ENCODE measurements around the gene UFD1.

Gene UFD1

DNA sequence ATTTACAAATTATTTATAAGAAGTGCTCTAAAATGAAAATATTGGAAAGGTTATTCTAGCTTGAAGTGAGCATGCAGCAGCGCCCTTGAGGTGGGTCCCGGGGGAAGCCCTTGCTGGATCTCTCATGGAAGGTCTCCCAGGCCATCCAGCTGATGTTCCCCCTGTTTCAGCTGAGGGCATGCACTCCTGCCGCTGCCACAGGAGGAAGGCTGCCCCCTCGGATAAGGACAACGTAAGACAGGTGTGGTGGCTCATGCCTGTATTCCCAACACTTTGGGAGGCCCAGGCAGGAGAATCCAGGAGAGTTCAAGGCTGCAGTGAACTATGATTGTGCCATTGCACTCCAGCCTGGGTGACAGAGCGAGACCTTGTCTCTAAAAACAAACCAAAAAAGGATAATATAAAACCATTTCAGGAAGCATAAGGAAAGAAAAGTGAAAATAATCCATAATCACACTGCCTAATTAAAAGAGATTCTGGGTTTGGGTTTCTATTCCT lies 15.7 kb upstream of the UFD1 start:
- no peak for DNase-seq

DNA sequence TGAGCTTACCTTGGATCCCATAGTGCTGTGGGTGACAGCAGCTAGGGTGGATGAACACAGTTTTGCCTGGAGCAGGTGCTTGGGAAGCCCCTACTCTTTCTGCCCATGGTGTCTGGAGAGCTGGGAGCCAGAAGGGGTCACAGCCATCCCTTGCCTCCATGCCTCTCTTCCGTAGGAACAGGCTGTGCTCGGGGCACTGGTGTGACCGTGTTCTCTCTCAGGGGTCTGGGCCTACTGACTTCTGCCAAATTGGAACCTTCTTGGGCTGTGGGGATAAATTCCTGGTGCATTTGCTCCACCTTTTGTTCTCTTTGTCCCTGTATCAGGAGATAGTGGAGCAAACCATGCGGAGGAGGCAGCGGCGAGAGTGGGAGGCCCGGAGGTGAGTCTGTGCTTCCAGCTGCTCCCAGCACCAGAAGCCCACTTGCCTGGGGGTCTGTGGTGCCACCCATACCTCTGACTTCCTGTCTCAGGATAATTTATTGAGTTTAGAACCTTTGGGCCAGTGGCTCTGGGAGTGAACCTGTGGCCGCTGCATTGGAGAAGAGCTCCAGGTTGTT lies 15.1 kb upstream of the UFD1 start:
- no peak for DNase-seq

- no peak for DNase-seq
These were observed 13.6 kb upstream of the UFD1 start for GRCh38 chr22:19492504-19493174.

DNA sequence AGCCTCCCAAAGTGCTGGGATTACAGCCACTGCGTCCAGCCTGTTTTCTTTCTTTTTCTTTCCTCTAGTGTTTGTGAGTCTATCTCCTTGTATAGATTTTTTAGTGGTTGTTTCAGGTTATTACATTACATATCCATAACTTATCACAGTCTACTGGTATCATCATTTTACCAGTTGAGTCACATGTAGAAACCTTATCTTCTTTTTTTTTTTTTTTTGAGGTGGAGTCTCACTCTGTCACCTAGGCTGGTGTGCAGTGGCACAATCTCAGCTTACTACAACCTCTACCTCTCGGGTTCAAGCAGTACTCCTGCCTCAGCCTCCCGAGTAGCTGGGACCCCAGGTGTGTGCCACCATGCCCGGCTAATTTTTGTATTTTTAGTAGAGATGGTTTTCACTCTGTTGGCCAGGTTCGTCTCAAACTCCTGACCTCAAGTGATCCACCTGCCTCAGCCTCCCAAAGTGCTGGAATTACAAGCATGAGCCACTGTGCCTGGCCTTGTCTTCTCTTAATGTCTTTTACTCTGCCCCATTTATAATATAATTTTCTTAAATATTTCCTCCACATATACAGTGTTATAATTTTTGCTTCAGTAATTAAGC lies 11.7 kb upstream of the UFD1 start:
- DNase-seq = no peak

- DNase-seq = no peak
These were observed 10.2 kb upstream of the UFD1 start for GRCh38 chr22:19488884-19489843.

DNA sequence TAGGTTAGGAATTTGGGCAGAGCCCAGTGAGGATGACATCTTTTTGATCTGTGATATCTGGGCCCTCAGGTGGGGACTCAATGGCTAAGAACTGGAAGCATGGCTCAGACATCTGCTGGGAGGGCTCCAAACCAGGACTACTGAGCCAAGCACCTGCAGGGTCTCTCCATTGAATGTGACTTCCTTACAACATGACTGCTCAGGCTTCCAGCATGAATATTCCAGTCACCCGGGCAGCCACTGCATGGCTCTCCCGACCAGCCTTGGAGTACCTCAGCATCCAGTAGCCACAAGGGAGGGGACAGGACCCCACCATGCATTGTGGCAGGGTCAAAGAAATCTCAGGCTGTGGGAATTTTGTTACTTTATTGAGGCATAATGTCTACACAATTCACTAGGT lies 9.3 kb upstream of the UFD1 start:
- no peak for DNase-seq

GRCh38 chr22:19483481-19484244 lies 4.7 kb upstream of the UFD1 start:
- no peak for DNase-seq

GRCh38 chr22:19482297-19482696 lies 3.3 kb upstream of the UFD1 start:
- no peak for DNase-seq

DNA sequence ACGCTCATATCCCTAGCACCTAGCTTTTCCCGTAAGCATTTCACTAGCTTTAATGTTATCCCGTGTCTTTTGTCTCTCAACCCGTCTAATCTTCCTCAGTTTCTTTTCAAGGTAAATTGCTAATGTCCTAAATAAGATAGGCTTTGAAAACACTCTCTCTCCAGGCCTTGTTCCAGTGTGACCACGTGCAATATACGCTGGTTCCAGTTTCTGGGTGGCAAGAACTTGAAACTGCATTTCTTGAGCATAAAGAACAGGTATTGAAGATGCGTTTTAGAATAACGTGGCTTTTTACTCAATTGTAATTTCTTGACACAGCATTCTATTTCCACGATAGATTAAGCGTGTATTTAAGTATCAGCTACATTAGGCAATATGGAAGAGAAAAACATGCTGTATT lies 1.8 kb upstream of the UFD1 start:
- DNase-seq = no peak

DNA sequence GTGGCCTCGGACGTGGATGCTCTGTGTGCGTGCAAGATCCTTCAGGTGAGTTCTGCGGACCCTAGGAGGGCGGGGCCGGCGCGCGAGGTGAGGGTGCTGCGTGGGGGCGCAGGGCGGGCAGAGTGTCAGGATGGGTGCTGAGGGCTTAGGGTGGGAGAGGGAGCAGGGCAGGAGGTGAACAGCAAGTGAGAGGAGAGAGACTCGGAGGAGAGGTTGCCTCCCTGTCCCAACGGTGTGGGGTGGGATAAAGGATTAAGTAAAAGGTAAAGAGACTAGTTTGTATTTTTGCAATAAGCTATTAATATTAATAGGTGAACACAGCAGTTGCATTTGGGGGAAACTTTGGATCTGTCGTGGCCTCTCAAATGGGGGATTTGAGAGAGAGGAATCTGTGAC lies 1.2 kb upstream of the UFD1 start:
- DNase-seq = peak; percentile 18

DNA sequence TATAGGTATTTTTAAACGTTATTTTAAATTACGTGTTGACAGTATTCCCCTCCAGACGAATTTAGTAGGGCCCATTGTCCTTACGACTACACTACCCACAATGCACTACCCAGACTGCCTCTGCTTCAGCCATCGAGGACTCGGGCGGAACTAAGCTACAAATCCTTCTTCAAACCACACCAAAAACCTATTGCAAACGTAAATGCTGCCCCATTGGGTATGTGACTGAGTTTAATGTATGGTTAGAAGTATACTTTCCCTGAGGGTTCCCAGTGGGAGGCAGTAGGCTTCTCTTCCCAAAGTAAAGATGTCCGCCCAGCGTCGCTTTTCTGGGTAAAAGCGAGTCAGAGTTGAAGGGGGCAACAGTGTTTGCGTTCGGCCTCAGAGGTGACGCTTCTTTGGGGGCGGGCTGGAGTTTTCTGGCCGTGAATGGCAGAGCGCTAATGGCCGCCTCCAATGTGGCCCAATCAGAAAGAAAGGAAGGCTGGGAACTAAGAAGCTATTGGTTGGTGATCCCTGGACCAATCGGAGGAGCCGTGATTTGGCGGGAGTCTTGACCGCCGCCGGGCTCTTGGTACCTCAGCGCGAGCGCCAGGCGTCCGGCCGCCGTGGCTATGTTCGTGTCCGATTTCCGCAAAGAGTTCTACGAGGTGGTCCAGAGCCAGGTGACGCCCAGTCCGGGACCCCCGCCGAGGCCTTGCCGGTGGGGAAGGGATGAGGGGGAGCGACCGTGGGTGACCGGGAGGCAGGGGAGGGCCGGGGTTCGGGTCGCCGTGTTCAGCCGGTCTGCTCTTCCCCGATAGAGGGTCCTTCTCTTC lies 571 bp upstream of the UFD1 start, which contains the start of gene CDC45:
Gene CDC45, plus strand, starts transcription at position 566 of the 818 bp plus-strand sequence. Its CDS starts 49 bp downstream, at position 615.
- DNase-seq = peak; percentile 95

GRCh38 chr22:19478045-19478900 lies 720 bp downstream of the UFD1 start:
- DNase-seq = peak; percentile 21

- DNase-seq = no peak
These were observed 1.5 kb downstream of the UFD1 start for GRCh38 chr22:19477321-19478044.

GRCh38 chr22:19476023-19476422 lies 3.0 kb downstream of the UFD1 start:
- no peak for DNase-seq

DNA sequence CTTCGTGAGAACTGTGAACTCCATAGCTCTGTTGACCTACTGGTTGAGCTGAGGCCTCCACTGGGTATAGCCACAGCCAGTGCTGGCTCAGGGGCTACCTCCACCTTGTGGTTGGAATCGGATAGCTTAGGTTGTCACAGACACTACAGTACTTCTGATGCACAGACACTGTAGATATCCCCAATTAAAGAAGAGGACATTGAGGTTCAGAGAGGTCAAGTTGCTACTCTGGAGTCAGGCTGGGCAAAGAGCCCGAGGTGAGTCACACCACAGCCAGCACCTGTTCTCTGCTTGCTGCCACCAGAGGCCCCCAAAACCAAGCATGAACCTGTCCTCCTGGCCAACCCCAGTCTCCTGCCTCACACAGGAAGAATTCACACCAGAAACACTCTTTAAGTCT lies 5.4 kb downstream of the UFD1 start:
- no peak for DNase-seq

DNA sequence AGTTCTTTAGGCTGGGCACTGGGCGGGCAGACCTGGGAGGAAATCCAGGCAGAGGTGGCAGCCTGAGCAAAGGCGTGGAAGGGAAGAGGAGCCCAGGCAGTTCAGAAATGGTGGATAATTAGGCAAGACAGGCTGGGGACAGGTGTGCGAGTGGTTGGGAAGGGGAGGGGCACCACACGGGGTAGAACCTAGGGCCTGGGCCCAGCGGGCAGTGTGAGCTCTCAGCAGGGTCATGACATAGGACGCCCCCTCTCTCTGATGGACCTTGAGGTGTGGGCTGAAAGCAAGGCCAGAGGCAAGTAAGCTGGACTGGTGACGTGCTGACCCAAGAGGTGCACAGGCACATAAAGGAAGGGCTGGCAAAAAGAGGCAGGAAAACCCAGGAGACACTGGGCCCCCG lies 6.8 kb downstream of the UFD1 start:
- DNase-seq = no peak

GRCh38 chr22:19471572-19471971 lies 7.4 kb downstream of the UFD1 start:
- DNase-seq = no peak

DNA sequence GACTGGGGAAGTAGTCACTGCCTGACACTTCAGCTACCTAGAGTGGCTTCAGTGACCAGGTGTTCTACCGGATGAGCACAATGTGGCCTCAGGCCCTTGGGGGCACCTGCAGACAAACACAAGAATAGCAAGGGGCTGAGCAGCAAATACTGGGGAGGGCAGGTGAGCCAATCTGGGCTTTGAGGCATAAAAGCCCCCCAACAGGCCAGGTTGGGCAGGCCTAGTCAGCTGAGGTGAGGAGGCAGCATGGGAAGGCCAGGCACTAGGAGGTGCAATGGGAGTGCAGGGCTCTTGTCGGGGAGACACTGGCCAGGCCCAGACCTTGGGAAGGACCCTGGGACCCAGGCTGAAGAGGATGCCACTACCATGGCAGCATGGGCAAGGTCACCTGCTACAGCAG lies 9.0 kb downstream of the UFD1 start:
- DNase-seq = no peak

DNA sequence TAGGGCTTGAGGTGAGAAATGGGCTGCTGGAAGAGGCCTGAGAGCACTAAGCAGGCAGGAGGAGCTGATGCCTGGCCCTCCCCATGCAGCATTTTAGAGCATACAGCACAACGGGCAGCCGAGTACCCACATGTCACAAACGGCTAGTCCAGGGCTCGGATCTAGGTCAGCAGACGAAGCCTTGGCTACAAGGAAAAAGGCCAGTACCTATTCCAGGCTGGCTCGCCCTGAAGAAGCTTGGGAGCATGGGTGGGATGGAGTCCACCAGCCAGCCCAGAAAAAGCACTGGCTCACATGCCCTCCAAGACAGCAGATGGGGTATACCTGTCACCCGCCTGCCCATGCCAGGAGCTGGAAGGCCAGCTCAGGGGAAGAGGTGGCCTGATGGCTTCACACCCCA lies 9.6 kb downstream of the UFD1 start:
- no peak for DNase-seq

GRCh38 chr22:19467912-19468311 lies 11.1 kb downstream of the UFD1 start:
- DNase-seq = no peak
